HG02571 (cell line): ENCODE results near the gene RAB22A.

Source experiments
- ATAC-seq: cut with Tn5 transposase; IDR thresholded peaks from one replicate; pipeline ENCODE4 v1.9.1; 2021; ENCODE audit warnings: mild to moderate bottlenecking, moderate library complexity; ENCODE audit not compliant: unreplicated experiment

RAB22A gene

GRCh38 chr20:58384821-58385220, 75.3 kb downstream of the RAB22A start:
- ATAC-seq, result no peak

- no peak for ATAC-seq
Measured at GRCh38 chr20:58388028-58388601, 78.6 kb downstream of the RAB22A start.

GRCh38 chr20:58388882-58389323, 79.4 kb downstream of the RAB22A start, which contains the start of gene VAPB:
TSS of gene VAPB (plus strand) at chr20:58389229. CDS start at chr20:58389460, 231 bp downstream.
- ATAC-seq, result peak; percentile 95

GRCh38 chr20:58389324-58389967, 79.9 kb downstream of the RAB22A start:
- peak; percentile 27 for ATAC-seq

- ATAC-seq, result no peak
Measured at GRCh38 chr20:58389968-58390658, 80.6 kb downstream of the RAB22A start.

GRCh38 chr20:58390659-58391035, 81.1 kb downstream of the RAB22A start:
- no peak for ATAC-seq

- no peak for ATAC-seq
Measured at GRCh38 chr20:58392286-58392685, 82.8 kb downstream of the RAB22A start.

- ATAC-seq, result no peak
Measured at GRCh38 chr20:58393299-58393698, 83.8 kb downstream of the RAB22A start.

GRCh38 chr20:58394801-58395200, 85.3 kb downstream of the RAB22A start:
- no peak for ATAC-seq

GRCh38 chr20:58395604-58396003, 86.1 kb downstream of the RAB22A start:
- no peak for ATAC-seq

GRCh38 chr20:58397429-58397828, 87.9 kb downstream of the RAB22A start:
- ATAC-seq, result no peak

- no peak for ATAC-seq
Measured at GRCh38 chr20:58398254-58398653, 88.7 kb downstream of the RAB22A start.

- ATAC-seq, result no peak
Measured at GRCh38 chr20:58399926-58400325, 90.4 kb downstream of the RAB22A start.

GRCh38 chr20:58401162-58401561, 91.6 kb downstream of the RAB22A start:
- no peak for ATAC-seq

- ATAC-seq, result no peak
Measured at GRCh38 chr20:58402305-58402704, 92.8 kb downstream of the RAB22A start.

GRCh38 chr20:58402827-58403226, 93.3 kb downstream of the RAB22A start:
- ATAC-seq, result peak; percentile 83

GRCh38 chr20:58403272-58403671, 93.8 kb downstream of the RAB22A start:
- ATAC-seq, result peak; percentile 11

GRCh38 chr20:58405504-58406291, 96.2 kb downstream of the RAB22A start:
- ATAC-seq, result no peak

- ATAC-seq, result no peak
Measured at GRCh38 chr20:58406422-58407001, 97.0 kb downstream of the RAB22A start.

GRCh38 chr20:58407201-58407873, 97.8 kb downstream of the RAB22A start:
- ATAC-seq, result no peak
